Psoas muscle (tissue), 8 donors: Measurements from ENCODE around the gene HOXD9. TPM values are rescaled to one million over a fixed set of nuclear protein-coding genes. Genes with fewer than 3 reads are reported as not detected.

Experiments
- ATAC-seq, 4 donors: fragments of 200-7000 bp; cut with Tn5 transposase; one replicate each; pipeline ENCODE4 v1.9.1; 2020; ENCODE audit warnings: moderate library complexity in 3 of 4, mild to moderate bottlenecking in 2 of 4
- DNase-seq, 2 donors: peaks; one replicate each; pipeline ENCODE4 v3.0.0-alpha.2; 2020
- H3K27ac ChIP-seq: fragments of 200-600 bp; one replicate; pipeline ENCODE4 v1.8.0; 2022
- H3K27me3 ChIP-seq, 3 donors: fragments of 200-600 bp in 1 of 3; one replicate each; pipeline versions ENCODE4 v1.6.1 to v1.8.0; 2013 to 2022; ENCODE audit warnings: low read length in 2 of 3, mild to moderate bottlenecking in 2 of 3, moderate library complexity in 1 of 3; ENCODE audit not compliant: insufficient read depth in 3 of 3
- H3K36me3 ChIP-seq, 2 donors: fragments of 200-600 bp in 1 of 2; one replicate each; pipeline versions ENCODE4 v1.6.1 to v1.8.0; 2013 to 2022; ENCODE audit warnings: low read depth in 1 of 2, mild to moderate bottlenecking in 1 of 2, moderate library complexity in 1 of 2; ENCODE audit not compliant: insufficient read depth in 1 of 2
- H3K4me1 ChIP-seq: fragments of 200-600 bp; one replicate; pipeline ENCODE4 v1.8.0; 2022
- H3K4me3 ChIP-seq: fragments of 200-600 bp; one replicate; pipeline ENCODE4 v1.8.0; 2022; ENCODE audit warnings: mild to moderate bottlenecking
- H3K9me3 ChIP-seq: fragments of 200-600 bp; one replicate; pipeline ENCODE4 v1.8.0; 2022
- WGBS, 3 donors: extraction: QIAGEN DNeasy Blood & Tissue Kit; methylation state at CpG; one replicate each; pipeline versions ENCODE4 v1.1.6 to v1.1.7; 2013; 5-methylcytosine and 5-hydroxymethylcytosine counted together
- intact Hi-C, 2 donors: fragments of 100-400 bp; cut with DNase I; formaldehyde crosslinking; loops; one replicate each; pipeline versions ENCODE4 v1.11.0 to v1.14.2; 2022
- polyA plus RNA-seq, 3 donors: library from polyadenylated mRNA; stranded (reverse); fragments of 200-250 nt; gene quantifications; one replicate each; pipeline ENCODE4 v1.2.3, GENCODE V29; 2013
- total RNA-seq, 4 donors: library from RNA; stranded (reverse); fragmentation: NEBNext Ultra II Directional in 2 of 4; extraction: Animal tissue kit (Norgen Biotek cat#: 25700) in 2 of 4; gene quantifications; one replicate each; pipeline versions ENCODE4 v1.2.1 to v1.2.4, GENCODE V29; 2021 to 2023
- TF ChIP-seq, protein P1 (sequence below): fragments of 200-600 bp; IDR thresholded peaks from one replicate; pipeline ENCODE4 v1.8.0; 2022; ENCODE audit warnings: antibody characterized with exemption
- donor health status: healthy with polysubstance abuse.
- donor health status: DM: no; HTN: no; CAD: no; lungs with moderate emphysema.
- donor health status: Bipolar disorder and iron deficiency.
- donor health status: healthy.
- donor health status: DM: yes; HTN: yes; CAD: no.
- donor health status: DM: no; HTN: no; CAD: no.
- donor health status: DM: no; HTN: no; CAD: no.
- donor health status: DM: yes; HTN: yes; CAD: no.

Gene HOXD9
- total and polyA plus RNA-seq, 7 donors = 0.43 to 4.4 (median 1.7) TPM

DNA sequence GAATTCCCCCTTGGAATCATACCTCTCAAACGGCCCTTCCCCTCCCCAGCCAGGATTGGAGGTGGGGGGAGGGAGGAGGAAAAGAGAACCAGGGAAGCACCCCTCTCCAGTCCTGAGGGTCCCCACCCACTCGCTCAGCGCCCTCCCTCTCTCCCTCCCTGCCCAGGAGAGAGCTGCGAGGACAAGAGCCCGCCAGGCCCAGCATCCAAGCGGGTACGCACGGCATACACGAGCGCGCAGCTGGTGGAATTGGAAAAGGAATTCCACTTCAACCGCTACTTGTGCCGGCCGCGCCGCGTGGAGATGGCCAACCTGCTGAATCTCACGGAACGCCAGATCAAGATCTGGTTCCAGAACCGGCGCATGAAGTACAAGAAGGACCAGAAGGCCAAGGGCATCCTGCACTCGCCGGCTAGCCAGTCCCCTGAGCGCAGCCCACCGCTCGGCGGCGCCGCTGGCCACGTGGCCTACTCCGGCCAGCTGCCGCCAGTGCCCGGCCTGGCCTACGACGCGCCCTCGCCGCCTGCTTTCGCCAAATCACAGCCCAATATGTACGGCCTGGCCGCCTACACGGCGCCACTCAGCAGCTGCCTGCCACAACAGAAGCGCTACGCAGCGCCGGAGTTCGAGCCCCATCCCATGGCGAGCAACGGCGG is 49.0 kb downstream of the HOXD9 start:
- DNase-seq = no peak
- peak overlapping the region; percentile 5 for H3K4me3 ChIP-seq
- WGBS, 3 donors = 54 to 68% (median 62%) methylated on average over 39 to 51 of the region's 51 CpGs
- H3K9me3 ChIP-seq = no peaks in the 10 kb centered on the region
- no peaks in the 10 kb centered on the region for H3K36me3 ChIP-seq
- intact Hi-C loops = no loop called here
- peaks cover 0 to 17% (median 3%) of the 10 kb centered on the region in 3 donors for H3K27me3 ChIP-seq
- TF ChIP-seq, protein P1, sequence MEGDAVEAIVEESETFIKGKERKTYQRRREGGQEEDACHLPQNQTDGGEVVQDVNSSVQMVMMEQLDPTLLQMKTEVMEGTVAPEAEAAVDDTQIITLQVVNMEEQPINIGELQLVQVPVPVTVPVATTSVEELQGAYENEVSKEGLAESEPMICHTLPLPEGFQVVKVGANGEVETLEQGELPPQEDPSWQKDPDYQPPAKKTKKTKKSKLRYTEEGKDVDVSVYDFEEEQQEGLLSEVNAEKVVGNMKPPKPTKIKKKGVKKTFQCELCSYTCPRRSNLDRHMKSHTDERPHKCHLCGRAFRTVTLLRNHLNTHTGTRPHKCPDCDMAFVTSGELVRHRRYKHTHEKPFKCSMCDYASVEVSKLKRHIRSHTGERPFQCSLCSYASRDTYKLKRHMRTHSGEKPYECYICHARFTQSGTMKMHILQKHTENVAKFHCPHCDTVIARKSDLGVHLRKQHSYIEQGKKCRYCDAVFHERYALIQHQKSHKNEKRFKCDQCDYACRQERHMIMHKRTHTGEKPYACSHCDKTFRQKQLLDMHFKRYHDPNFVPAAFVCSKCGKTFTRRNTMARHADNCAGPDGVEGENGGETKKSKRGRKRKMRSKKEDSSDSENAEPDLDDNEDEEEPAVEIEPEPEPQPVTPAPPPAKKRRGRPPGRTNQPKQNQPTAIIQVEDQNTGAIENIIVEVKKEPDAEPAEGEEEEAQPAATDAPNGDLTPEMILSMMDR = no peak
- no peak for ATAC-seq
- H3K27ac ChIP-seq = no peak overlapping the region
- no peaks in the 10 kb centered on the region for H3K4me1 ChIP-seq

DNA sequence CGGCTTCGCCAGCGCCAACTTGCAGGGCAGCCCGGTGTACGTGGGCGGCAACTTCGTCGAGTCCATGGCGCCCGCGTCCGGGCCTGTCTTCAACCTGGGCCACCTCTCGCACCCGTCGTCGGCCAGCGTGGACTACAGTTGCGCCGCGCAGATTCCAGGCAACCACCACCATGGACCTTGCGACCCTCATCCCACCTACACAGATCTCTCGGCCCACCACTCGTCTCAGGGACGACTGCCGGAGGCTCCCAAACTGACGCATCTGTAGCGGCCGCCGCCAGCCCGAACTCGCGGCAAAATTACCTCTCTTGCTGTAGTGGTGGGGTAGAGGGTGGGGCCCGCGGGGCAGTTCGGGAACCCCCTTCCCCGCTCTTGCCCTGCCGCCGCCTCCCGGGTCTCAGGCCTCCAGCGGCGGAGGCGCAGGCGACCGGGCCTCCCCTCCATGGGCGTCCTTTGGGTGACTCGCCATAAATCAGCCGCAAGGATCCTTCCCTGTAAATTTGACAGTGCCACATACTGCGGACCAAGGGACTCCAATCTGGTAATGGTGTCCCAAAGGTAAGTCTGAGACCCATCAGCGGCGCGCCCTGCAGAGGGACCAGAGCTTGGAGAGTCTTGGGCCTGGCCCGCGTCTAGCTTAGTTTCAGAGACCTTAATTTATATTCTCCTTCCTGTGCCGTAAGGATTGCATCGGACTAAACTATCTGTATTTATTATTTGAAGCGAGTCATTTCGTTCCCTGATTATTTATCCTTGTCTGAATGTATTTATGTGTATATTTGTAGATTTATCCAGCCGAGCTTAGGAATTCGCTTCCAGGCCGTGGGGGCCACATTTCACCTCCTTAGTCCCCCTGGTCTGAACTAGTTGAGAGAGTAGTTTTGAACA is 49.7 kb downstream of the HOXD9 start:
- Histone ChIP-seq H3K9me3 (no peaks in the 10 kb centered on the region), H3K36me3 (no peaks in the 10 kb centered on the region), H3K27ac (no peak overlapping the region), H3K4me1 (no peaks in the 10 kb centered on the region), H3K4me3 (peak overlapping the region; percentile 5), H3K27me3 (peaks cover 0 to 23% (median 3%) of the 10 kb centered on the region in 3 donors)
- ATAC-seq (no peak), DNase-seq (no peak)
- intact Hi-C loops = no loop called here
- TF ChIP-seq, protein P1 = no peak
- WGBS, 3 donors = 72 to 75% (median 75%) methylated on average over 53 to 60 of the region's 60 CpGs

- Histone ChIP-seq H3K4me3 (peak overlapping the region; percentile 11), H3K27ac (no peak overlapping the region), H3K4me1 (no peaks in the 10 kb centered on the region), H3K36me3 (no peaks in the 10 kb centered on the region), H3K9me3 (no peaks in the 10 kb centered on the region), H3K27me3 (peaks cover 0 to 31% (median 5%) of the 10 kb centered on the region in 3 donors)
- ATAC-seq = no peak
- intact Hi-C loops = no loop called here
- TF ChIP-seq, protein P1 = no peak
- DNase-seq = no peak
- WGBS, 3 donors = 86 to 87% (median 87%) methylated on average over 14 of the region's 14 CpGs
These were observed 50.5 kb downstream of the HOXD9 start for GRCh38 chr2:176172895-176173566.

GRCh38 chr2:176173567-176174381 is 51.3 kb downstream of the HOXD9 start:
- H3K9me3 ChIP-seq = no peaks in the 10 kb centered on the region
- H3K4me1 ChIP-seq = no peaks in the 10 kb centered on the region
- DNase-seq (no peak), ATAC-seq (no peak)
- H3K27ac ChIP-seq = no peak overlapping the region
- TF ChIP-seq, protein P1 = no peak
- no peaks in the 10 kb centered on the region for H3K36me3 ChIP-seq
- intact Hi-C loops = no loop called here
- 74 to 76% (median 76%) methylated on average over 7 of the region's 7 CpGs for WGBS, 3 donors
- H3K27me3 ChIP-seq = peaks cover 0 to 38% (median 5%) of the 10 kb centered on the region in 3 donors
- peak overlapping the region; percentile 11 for H3K4me3 ChIP-seq
